ENCODE results near the gene PLG. TPM values are rescaled to one million over a fixed set of nuclear protein-coding genes. Genes with fewer than 3 reads are reported as not detected.
"Not testable (repeated sequence)": the region's sequence is repeated elsewhere in the genome, so short reads cannot be mapped to it uniquely, and the experiment has no call there.

Gene PLG
- total RNA-seq, 1 experiment from 2014 or later = not detected

- no peak for DNase-seq (ENCODE audit: low read depth, low spot score)
- in situ Hi-C loops (cut with HindIII; ENCODE audit: low pct_unique_long_range_greater_than_20kb, low sequenced_read_pairs) = no loop called here
Observed at GRCh38 chr6:160756021-160756420, 54.0 kb downstream of the PLG start.

GRCh38 chr6:160756871-160757270, 54.8 kb downstream of the PLG start:
- in situ Hi-C loops (cut with HindIII; ENCODE audit: low pct_unique_long_range_greater_than_20kb, low sequenced_read_pairs) = no loop called here
- DNase-seq (ENCODE audit: low read depth, low spot score) = no peak

GRCh38 chr6:160764847-160765246, 62.8 kb downstream of the PLG start:
- in situ Hi-C loops (cut with HindIII; ENCODE audit: low pct_unique_long_range_greater_than_20kb, low sequenced_read_pairs) = no loop called here
- no peak for DNase-seq (ENCODE audit: low read depth, low spot score)

GRCh38 chr6:160765412-160765811, 63.4 kb downstream of the PLG start:
- no peak for DNase-seq (ENCODE audit: low read depth, low spot score)
- in situ Hi-C loops (cut with HindIII; ENCODE audit: low pct_unique_long_range_greater_than_20kb, low sequenced_read_pairs) = no loop called here

- DNase-seq (ENCODE audit: low read depth, low spot score) = no peak
- in situ Hi-C loops (cut with HindIII; ENCODE audit: low pct_unique_long_range_greater_than_20kb, low sequenced_read_pairs) = no loop called here
Observed at GRCh38 chr6:160766657-160766988, 64.6 kb downstream of the PLG start.

GRCh38 chr6:160766989-160767646, 65.1 kb downstream of the PLG start:
- peak; percentile 43 for DNase-seq (ENCODE audit: low read depth, low spot score)
- in situ Hi-C loops (cut with HindIII; ENCODE audit: low pct_unique_long_range_greater_than_20kb, low sequenced_read_pairs) = no loop called here

- DNase-seq (ENCODE audit: low read depth, low spot score) = no peak
- in situ Hi-C loops (cut with HindIII; ENCODE audit: low pct_unique_long_range_greater_than_20kb, low sequenced_read_pairs) = no loop called here
Observed at GRCh38 chr6:160767647-160768019, 65.6 kb downstream of the PLG start.

GRCh38 chr6:160768101-160768500, 66.1 kb downstream of the PLG start:
- in situ Hi-C loops (cut with HindIII; ENCODE audit: low pct_unique_long_range_greater_than_20kb, low sequenced_read_pairs) = no loop called here

GRCh38 chr6:160774399-160774798, 72.4 kb downstream of the PLG start:
- in situ Hi-C loops (cut with HindIII; ENCODE audit: low pct_unique_long_range_greater_than_20kb, low sequenced_read_pairs) = no loop called here
- no peak for DNase-seq (ENCODE audit: low read depth, low spot score)

More at GRCh38 chr6:160768101-160768500, 66.1 kb downstream of the PLG start:
- no peak for DNase-seq (ENCODE audit: low read depth, low spot score)

GRCh38 chr6:160775792-160776580, 73.9 kb downstream of the PLG start:
- in situ Hi-C loops (cut with HindIII; ENCODE audit: low pct_unique_long_range_greater_than_20kb, low sequenced_read_pairs) = no loop called here
- no peak for DNase-seq (ENCODE audit: low read depth, low spot score)

- in situ Hi-C loops (cut with HindIII; ENCODE audit: low pct_unique_long_range_greater_than_20kb, low sequenced_read_pairs); DNase-seq (ENCODE audit: low read depth, low spot score): not testable (repeated sequence)
Observed at GRCh38 chr6:160779095-160779494, 77.1 kb downstream of the PLG start.

GRCh38 chr6:160780656-160781055, 78.6 kb downstream of the PLG start:
- in situ Hi-C loops (cut with HindIII; ENCODE audit: low pct_unique_long_range_greater_than_20kb, low sequenced_read_pairs); DNase-seq (ENCODE audit: low read depth, low spot score): not testable (repeated sequence)

GRCh38 chr6:160781298-160781697, 79.3 kb downstream of the PLG start:
- in situ Hi-C loops (cut with HindIII; ENCODE audit: low pct_unique_long_range_greater_than_20kb, low sequenced_read_pairs) = no loop called here
- DNase-seq (ENCODE audit: low read depth, low spot score) = no peak

- in situ Hi-C loops (cut with HindIII; ENCODE audit: low pct_unique_long_range_greater_than_20kb, low sequenced_read_pairs) = no loop called here
- DNase-seq (ENCODE audit: low read depth, low spot score) = no peak
Observed at GRCh38 chr6:160782228-160782627, 80.2 kb downstream of the PLG start.

GRCh38 chr6:160783741-160784140, 81.7 kb downstream of the PLG start:
- in situ Hi-C loops (cut with HindIII; ENCODE audit: low pct_unique_long_range_greater_than_20kb, low sequenced_read_pairs) = no loop called here
- no peak for DNase-seq (ENCODE audit: low read depth, low spot score)

GRCh38 chr6:160788126-160788525, 86.1 kb downstream of the PLG start:
- DNase-seq (ENCODE audit: low read depth, low spot score); in situ Hi-C loops (cut with HindIII; ENCODE audit: low pct_unique_long_range_greater_than_20kb, low sequenced_read_pairs): not testable (repeated sequence)

- no peak for DNase-seq (ENCODE audit: low read depth, low spot score)
- in situ Hi-C loops (cut with HindIII; ENCODE audit: low pct_unique_long_range_greater_than_20kb, low sequenced_read_pairs) = no loop called here
Observed at GRCh38 chr6:160788806-160789205, 86.8 kb downstream of the PLG start.

- no peak for DNase-seq (ENCODE audit: low read depth, low spot score)
- in situ Hi-C loops (cut with HindIII; ENCODE audit: low pct_unique_long_range_greater_than_20kb, low sequenced_read_pairs) = no loop called here
Observed at GRCh38 chr6:160789263-160790027, 87.4 kb downstream of the PLG start.

All from SK-MEL-5 (cell line).